BE2C (cell line): ENCODE measurements around the gene CIRBP.

Experiments used
- DNase-seq: peaks from one replicate; pipeline ENCODE4 v3.0.0-alpha.2; 2020
- H3K27me3 ChIP-seq: fragments of 250-450 bp; sonication (Bioruptor Pico); 2 replicates; pipeline ENCODE4 v1.5.1; 2020; ENCODE audit warnings: mild to moderate bottlenecking
- H3K36me3 ChIP-seq: fragments of 250-450 bp; sonication (Bioruptor Pico); 2 replicates; pipeline ENCODE4 v1.5.1; 2020; ENCODE audit warnings: mild to moderate bottlenecking
- H3K4me1 ChIP-seq: fragments of 250-450 bp; sonication (Bioruptor Pico); 2 replicates; pipeline ENCODE4 v1.5.1; 2020
- H3K4me3 ChIP-seq: 2 replicates; pipeline ENCODE4 v1.5.1; 2011; ENCODE audit warnings: low read depth, low read length
- H3K9me3 ChIP-seq: fragments of 250-450 bp; sonication (Bioruptor Pico); 2 replicates; pipeline ENCODE4 v1.5.1; 2020
- CTCF ChIP-seq: IDR thresholded peaks from 2 replicates; pipeline ENCODE4 v1.5.1; 2012; ENCODE audit warnings: mild to moderate bottlenecking, low read depth, low read length

CIRBP gene

GRCh38 chr19:1234051-1234954 lies 34.8 kb upstream of the CIRBP start:
- no peak for TF ChIP-seq CTCF
- Histone ChIP-seq H3K36me3 (peaks cover 21% of the 10 kb centered on the region), H3K27me3 (no peaks in the 10 kb centered on the region), H3K9me3 (no peaks in the 10 kb centered on the region), H3K4me3 (no peak overlapping the region), H3K4me1 (peaks cover 10% of the 10 kb centered on the region)
- DNase-seq: no peak

GRCh38 chr19:1234955-1235380 lies 34.2 kb upstream of the CIRBP start:
- Histone ChIP-seq H3K36me3 (peaks cover 21% of the 10 kb centered on the region), H3K4me3 (no peak overlapping the region), H3K4me1 (peaks cover 14% of the 10 kb centered on the region), H3K9me3 (no peaks in the 10 kb centered on the region), H3K27me3 (no peaks in the 10 kb centered on the region)
- no peak for TF ChIP-seq CTCF
- DNase-seq: no peak

- no peaks in the 10 kb centered on the region for H3K9me3 ChIP-seq
- peaks cover 14% of the 10 kb centered on the region for H3K4me1 ChIP-seq
- H3K4me3 ChIP-seq: peak overlapping the region; percentile 52
- H3K36me3 ChIP-seq: peaks cover 21% of the 10 kb centered on the region
- no peak for TF ChIP-seq CTCF
- no peak for DNase-seq
- no peaks in the 10 kb centered on the region for H3K27me3 ChIP-seq
Observed at GRCh38 chr19:1235625-1236538, 33.2 kb upstream of the CIRBP start.

DNA sequence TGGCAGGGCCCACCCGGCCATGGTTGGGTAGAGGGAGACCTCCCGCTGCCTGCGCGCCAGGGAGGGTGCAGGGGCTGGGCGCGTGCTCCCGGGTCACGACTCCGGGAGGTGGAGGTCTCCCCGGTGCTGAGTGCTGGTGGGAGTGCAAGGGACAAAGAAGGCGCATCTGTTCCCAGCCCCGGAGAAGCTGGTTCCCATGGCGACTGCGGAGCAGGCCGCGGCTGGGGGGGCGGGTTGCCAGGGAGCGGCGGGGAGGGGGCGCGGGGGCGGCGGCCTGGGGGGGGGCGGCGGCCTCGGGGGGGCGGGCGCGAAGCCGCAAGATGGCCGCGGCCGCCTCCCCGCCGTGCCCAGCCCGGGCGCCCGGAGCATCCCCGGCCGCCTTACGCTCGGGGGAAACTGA lies 32.6 kb upstream of the CIRBP start:
- peaks cover 14% of the 10 kb centered on the region for H3K4me1 ChIP-seq
- TF ChIP-seq CTCF: no peak
- peak overlapping the region; percentile 77 for H3K4me3 ChIP-seq

GRCh38 chr19:1237027-1237659 lies 32.0 kb upstream of the CIRBP start:
- Histone ChIP-seq H3K27me3 (no peaks in the 10 kb centered on the region), H3K36me3 (peaks cover 21% of the 10 kb centered on the region), H3K9me3 (no peaks in the 10 kb centered on the region), H3K4me3 (peak overlapping the region; percentile 77), H3K4me1 (peaks cover 11% of the 10 kb centered on the region)
- no peak for DNase-seq
- TF ChIP-seq CTCF: no peak

More for the DNA sequence above, 32.6 kb upstream of the CIRBP start:
- no peaks in the 10 kb centered on the region for H3K9me3 ChIP-seq
- no peaks in the 10 kb centered on the region for H3K27me3 ChIP-seq
- peaks cover 21% of the 10 kb centered on the region for H3K36me3 ChIP-seq
- DNase-seq: no peak
